Measurements from ENCODE around the gene FBL.

DNA sequence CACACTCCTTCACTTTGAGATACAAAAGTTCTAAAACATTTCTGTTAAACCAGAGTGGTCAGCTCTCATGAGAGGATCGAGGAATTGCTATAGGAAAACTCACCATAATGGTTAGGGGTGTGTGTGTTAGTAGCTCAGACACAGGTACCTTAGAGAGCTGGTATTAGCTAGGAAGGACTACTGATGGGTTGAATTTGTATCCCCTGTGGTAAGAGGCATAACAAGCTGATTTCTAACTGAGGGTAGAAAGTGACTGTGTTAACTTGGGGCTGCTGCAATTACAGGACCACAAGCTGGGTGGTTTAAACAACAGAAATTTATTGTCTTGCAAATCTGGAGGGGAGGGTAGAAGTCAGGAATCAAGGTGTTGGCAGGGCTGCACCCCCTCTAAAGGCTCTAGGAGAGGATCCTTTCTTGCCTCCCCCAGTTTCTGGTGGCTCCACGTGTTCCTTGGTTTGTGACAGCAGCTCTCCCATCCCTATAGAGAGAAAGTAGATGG, 50.1 kb downstream of the FBL start:
- TF ChIP-seq, protein P1, sequence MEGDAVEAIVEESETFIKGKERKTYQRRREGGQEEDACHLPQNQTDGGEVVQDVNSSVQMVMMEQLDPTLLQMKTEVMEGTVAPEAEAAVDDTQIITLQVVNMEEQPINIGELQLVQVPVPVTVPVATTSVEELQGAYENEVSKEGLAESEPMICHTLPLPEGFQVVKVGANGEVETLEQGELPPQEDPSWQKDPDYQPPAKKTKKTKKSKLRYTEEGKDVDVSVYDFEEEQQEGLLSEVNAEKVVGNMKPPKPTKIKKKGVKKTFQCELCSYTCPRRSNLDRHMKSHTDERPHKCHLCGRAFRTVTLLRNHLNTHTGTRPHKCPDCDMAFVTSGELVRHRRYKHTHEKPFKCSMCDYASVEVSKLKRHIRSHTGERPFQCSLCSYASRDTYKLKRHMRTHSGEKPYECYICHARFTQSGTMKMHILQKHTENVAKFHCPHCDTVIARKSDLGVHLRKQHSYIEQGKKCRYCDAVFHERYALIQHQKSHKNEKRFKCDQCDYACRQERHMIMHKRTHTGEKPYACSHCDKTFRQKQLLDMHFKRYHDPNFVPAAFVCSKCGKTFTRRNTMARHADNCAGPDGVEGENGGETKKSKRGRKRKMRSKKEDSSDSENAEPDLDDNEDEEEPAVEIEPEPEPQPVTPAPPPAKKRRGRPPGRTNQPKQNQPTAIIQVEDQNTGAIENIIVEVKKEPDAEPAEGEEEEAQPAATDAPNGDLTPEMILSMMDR (IDR thresholded peaks at IDR 0.05), result no peak
- TF ChIP-seq JUNB (IDR thresholded peaks at IDR 0.05), result no peak
- TF ChIP-seq BHLHE40 (IDR thresholded peaks at IDR 0.05; ENCODE audit: low read depth, low read length), result no peak
- TF ChIP-seq GATA3 (IDR thresholded peaks at IDR 0.05; ENCODE audit: borderline replicate concordance), result no peak
- TF ChIP-seq, protein P2, sequence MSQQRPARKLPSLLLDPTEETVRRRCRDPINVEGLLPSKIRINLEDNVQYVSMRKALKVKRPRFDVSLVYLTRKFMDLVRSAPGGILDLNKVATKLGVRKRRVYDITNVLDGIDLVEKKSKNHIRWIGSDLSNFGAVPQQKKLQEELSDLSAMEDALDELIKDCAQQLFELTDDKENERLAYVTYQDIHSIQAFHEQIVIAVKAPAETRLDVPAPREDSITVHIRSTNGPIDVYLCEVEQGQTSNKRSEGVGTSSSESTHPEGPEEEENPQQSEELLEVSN (IDR thresholded peaks at IDR 0.05; ENCODE audit: borderline replicate concordance, low read depth), result no peak
- no peak for TF ChIP-seq MAZ (IDR thresholded peaks at IDR 0.05; ENCODE audit: borderline replicate concordance, low read depth, low read length)

Measured in A549 (cell line).